Measurements from ENCODE around the gene REPS2.

REPS2 gene

GRCh38 chrX:17038681-17039161 lies 92.3 kb downstream of the REPS2 start:
- DNase-seq, result no peak

- no peak for DNase-seq
Measured at GRCh38 chrX:17039826-17040225, 93.4 kb downstream of the REPS2 start.

- no peak for DNase-seq
Measured at GRCh38 chrX:17040711-17041110, 94.3 kb downstream of the REPS2 start.

DNA sequence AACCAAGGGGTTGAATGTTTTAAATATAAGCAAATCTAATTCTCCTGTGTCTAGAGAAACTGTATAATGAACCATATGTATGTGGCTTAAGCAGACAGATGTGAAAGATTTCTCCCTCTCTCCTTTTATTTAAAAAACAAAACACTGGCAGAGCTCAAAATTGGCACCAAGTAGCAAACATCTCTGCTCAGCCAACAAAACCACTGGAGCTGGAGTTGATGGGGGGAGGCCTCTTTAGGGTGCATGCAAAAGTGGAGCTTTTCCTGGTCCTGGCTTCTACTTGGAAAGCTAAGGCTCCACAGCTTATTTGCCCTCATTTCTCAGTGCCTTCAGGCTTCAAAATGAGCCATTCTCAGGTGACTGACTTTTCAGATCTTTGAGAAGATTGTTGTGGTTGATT lies 95.6 kb downstream of the REPS2 start:
- DNase-seq, result no peak

DNA sequence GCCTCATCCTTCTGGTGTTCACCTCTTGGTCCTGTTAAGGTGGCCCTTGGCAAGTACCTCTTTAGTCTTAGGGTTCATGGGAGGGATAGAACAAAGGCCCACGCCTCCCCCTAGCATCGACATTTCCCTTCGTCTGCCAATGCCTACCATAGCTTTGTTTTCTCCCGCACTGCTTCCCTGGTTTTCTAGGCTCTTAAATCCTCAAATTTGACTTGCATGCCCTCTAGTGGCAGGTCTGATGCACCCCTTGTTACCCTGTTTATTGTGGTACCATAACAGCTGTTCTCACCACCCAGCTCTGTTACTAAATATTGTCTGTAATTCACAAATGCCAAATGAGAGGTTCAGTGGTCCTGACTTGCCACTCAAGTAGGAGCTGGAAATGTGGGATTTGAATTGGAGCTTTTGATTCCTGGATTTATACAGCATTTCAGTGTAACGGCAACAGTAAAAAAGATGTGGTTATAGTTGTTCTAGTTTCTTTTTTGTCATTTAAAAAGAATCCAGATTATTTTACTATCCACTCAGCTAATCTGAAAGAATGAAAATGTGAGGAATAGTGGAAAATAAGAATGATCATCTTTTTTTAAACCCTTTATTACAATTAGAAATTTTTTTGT lies 100.1 kb downstream of the REPS2 start:
- DNase-seq, result peak; percentile 22

GRCh38 chrX:17047224-17047623 lies 100.8 kb downstream of the REPS2 start:
- no peak for DNase-seq

- DNase-seq, result no peak
Measured at GRCh38 chrX:17052210-17052609, 105.8 kb downstream of the REPS2 start.

DNA sequence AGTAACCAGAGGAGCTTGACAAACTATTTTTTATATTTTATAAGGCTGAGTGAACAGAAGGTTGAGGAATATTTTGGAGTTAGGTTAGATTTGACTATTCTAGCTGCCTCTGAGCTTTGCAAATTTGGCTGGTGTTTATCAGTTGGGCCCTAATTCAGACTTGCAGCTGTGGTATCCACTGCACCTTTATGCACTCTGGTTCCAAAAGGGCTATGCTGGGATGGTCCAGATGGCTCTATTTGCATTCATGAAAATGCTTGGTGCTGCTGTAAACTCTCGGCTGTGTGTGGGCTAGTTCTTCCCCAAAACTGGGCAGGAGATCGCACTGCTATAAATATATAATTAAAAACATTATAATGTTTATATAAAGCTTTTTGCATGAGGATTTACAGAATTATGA lies 106.3 kb downstream of the REPS2 start:
- no peak for DNase-seq

DNA sequence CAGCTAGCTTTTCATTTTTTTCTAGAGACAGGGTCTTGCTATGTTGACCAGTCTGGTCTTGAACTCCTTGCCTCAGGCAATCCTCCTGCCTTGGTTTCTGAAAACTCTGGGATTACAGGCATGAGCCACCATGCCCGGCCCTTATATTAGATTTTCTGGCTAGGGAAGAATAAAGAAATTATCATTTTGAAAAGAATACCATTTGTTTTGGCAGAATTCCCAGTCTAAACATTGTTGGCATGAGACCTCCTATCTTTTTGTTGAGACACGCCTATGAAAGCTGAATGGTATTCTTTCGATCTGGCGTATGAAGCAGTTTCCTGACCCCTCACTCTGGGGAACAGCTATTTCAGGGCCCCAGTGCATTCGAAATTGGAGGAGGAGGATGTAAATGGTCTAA lies 107.0 kb downstream of the REPS2 start:
- no peak for DNase-seq

DNA sequence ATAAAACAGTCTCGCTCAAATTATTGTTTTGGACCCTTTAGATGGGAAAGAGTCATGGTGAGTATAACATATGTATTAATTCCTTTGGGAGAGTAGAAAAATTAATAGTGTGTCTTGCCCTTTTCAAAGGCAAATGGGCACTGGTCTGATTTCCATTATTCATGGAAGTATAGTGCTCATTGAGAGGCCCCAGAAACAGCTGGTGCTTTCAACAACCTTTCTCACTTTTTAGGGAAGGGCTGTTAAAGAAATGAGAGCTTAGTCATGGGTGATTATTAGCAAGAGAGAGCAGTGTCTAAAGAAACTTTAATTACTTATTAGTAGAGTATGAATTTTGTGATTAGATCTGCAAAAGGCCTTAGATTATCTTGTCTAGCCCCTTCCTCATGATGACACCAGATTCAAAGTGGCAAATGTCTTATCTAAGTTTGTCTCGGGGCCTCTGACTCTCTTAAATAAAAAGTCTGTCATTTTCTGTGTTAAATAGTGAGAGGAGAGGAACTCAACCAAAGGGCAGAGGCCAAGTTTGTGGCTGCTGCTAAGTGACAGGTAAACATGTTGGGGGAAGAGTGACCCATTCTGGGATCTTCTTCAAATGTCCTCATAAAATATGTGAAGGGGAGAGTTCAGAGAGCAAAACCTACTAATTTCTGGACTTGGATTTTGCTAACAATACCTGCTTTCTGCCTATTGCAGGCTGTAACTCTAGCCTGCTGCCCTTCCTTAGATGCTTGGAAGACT lies 110.6 kb downstream of the REPS2 start:
- no peak for DNase-seq

DNA sequence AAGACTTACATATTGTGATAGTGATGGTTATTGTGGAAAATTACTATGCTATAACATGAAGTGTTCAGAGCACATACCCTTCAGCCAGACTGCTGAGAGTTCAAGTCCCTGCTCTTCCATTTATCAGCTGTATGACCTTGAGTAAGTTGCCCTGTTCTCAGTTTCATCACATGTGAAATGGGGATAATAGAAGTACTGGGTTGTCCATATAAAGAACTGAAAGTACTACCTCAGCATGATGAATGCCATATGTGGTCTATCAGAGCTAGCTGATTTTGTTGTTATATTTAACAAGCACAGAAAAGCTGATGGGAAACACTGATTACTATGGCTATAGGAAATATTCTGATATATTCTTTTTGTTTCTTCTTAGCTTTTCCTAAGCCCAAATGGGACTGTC lies 115.6 kb downstream of the REPS2 start:
- DNase-seq, result no peak

DNA sequence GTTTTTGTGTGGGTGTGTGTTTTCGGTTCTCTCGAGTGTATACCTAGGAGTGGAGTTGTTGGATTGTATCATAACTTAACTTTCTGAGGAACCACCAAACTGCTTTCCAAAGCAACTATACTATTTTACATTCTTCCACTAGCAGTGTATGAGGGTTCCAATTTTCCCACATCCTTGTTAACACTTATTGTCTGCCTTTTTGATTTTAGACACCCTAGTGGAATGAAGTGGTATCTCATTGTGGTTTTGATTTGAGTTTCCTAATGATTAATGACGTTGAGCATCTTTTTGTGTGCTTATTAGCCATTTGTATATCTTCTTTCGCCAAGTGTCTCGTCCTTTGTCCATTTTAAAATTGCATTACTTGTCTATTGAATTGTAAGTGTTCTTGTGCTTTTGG lies 118.6 kb downstream of the REPS2 start:
- no peak for DNase-seq

- no peak for DNase-seq
Measured at GRCh38 chrX:17067534-17067933, 121.1 kb downstream of the REPS2 start.

DNA sequence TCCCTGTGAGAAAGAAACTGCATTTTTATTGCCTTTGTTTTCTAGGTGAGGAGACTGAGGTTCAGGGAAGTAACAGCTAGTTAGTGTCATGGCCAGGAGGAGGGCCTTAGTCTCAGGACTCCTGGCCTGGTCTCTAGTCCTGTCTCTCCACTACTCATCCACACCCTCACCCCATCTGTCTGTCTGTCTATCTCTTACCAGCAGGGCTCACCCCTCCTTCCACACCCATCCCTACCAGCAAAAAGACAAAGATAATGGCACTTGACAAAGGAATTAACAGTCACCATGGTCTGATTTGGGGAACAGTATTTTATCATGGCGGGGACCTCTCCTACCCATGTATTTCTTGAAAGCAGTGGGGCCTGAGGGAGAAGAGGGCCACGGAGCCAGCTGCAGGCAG lies 125.8 kb downstream of the REPS2 start:
- no peak for DNase-seq

GRCh38 chrX:17072721-17073230 lies 126.3 kb downstream of the REPS2 start:
- DNase-seq, result no peak

DNA sequence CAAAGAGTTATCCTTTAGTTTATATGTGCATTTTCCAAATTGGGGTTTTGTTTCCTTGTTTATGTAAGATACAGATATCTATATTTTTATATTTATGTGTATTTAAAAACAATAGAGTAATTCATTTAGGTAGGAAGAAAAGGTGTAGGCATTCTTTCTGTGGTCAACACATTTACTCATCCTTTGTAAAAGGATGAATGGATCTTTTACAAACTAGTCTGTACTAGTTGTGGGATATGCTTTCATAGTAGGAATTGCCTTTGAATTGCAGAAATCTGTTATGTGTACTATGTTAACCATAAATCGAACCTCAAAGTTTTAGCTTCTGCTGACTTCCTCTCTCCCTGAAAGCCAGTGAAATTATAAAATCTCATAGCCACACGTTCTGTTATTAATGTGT lies 128.5 kb downstream of the REPS2 start:
- no peak for DNase-seq

DNA sequence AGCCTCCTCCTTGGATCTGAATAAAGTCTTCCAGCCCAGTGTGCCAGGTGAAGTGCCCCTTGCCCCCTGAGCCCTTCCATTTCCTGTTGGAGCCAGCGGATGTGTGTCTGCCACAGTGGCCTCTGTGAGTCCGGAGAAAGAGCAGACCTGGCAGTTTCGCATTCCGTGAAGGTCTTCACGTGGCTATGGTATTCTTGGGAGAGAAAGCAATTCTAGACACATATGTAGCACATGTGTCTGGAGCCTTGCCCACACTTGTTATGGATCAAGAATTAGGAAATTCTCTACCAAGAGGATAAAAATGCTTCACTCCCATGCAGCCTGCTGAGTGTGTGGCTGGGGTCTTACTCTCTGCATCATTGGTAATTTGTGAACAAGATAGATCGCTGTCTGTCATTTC lies 130.9 kb downstream of the REPS2 start:
- no peak for DNase-seq

- DNase-seq, result no peak
Measured at GRCh38 chrX:17078031-17078720, 131.7 kb downstream of the REPS2 start.

DNA sequence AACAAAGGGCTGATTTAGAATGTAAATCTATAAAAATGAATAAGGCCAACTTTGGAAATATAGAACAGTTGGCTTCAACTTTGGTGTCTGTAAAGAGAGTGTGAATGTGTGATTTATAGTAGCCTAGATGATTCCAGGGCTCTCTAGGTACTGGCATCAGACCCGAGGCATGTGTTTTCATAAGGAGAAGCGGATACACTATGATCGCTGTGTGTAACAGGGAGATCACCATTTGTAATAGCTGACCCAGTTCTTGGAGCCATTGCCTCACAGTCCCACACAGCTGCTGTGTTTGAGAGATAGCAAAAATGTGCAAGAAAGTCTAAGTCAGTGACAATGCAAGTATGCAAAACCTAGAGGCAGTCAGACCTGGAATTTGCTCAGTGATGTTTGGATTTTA lies 135.1 kb downstream of the REPS2 start:
- DNase-seq, result no peak

DNA sequence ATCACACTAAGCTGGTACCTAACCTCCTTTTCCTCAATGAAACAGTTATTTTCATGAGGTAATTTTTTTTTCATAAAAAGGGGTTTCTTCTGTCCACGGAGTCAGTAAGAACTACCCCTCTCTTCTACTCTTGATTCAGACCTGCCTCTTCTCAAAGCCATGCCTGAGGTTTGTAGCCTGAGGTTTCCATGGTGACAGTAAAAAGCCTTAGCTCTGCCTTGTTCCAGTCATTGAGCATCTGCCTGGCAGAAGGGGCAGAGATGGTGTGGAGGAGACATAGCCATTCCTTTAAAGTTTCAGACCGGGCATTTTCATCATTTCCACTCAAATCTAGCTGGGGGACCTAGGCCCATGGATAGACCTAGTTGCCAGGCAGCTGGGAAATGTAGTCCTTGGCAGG lies 135.5 kb downstream of the REPS2 start:
- DNase-seq, result no peak

GRCh38 chrX:17082831-17083230 lies 136.4 kb downstream of the REPS2 start:
- peak; percentile 1 for DNase-seq

GRCh38 chrX:17086317-17086716 lies 139.9 kb downstream of the REPS2 start:
- DNase-seq, result no peak

DNA sequence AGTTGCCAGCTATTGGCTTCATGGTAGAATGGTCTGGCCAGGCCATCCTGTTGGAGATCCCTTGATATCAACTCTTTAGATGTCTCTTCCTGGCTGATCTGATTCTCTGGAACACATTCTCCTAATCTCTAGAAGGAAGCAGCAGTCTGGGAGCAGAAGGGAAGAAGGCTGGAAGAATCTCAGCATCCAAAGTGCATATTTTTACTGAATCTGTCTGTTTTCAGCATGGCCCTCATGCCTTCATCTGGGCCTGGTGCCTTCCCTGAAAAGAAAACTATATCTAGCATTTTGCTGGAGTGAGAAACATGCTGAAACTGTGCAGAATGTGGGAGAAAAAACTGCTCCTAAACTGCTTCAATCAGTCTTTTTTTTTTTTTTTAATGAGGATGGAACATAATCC lies 148.7 kb downstream of the REPS2 start:
- no peak for DNase-seq
